GM12878 (cell line): Measurements from ENCODE around the gene SALL3. TPM values are rescaled to one million over a fixed set of nuclear protein-coding genes. Genes with fewer than 3 reads are reported as not detected.

Source experiments
- ATAC-seq: fragments of 200-7000 bp; cut with Tn5 transposase; 3 replicates; pipeline ENCODE4 v1.9.1; 2020; ENCODE audit warnings: mild to moderate bottlenecking, moderate library complexity
- BruUV-seq: library from RNA; stranded (reverse); fragments of 400-500 nt; replicated peaks from 2 replicates; lab custom pipeline; 2021; lab: Mats Ljungman, UMichigan
- CTCF ChIA-PET: fragments of 300-600 bp; sonication (Branson Sonifier 250); formaldehyde crosslinking; extraction: SDS; loops from one replicate; lab custom pipeline; 2021; ENCODE audit warnings: inconsistent platforms; lab: Yijun Ruan, JAX
- POLR2A ChIA-PET: fragments of 350-600 bp; formaldehyde crosslinking; extraction: SDS; loops from one replicate; lab custom pipeline; 2021; ENCODE audit warnings: inconsistent platforms; lab: Charles Lee
- RAD21 ChIA-PET: fragments of 300-600 bp; sonication (Branson Sonifier 250); formaldehyde crosslinking; loops from one replicate; lab custom pipeline; 2023; ENCODE audit warnings: antibody characterized with exemption; ENCODE audit not compliant: unreplicated experiment; lab: Charles Lee
- SMC1A ChIA-PET: fragments of 300-600 bp; sonication (Branson Sonifier 250); formaldehyde crosslinking; loops from one replicate; lab custom pipeline; 2023; ENCODE audit not compliant: unreplicated experiment, uncharacterized antibody; lab: Charles Lee
- DNase-seq: peaks from one replicate; pipeline ENCODE4 v3.0.0-alpha.2; 2011; ENCODE audit warnings: low read depth, low spot score
- FAIRE-seq: peaks from 3 replicates; lab custom pipeline; 2011; peaks lifted over from hg19 to GRCh38; lab: Jason Lieb, UNC
- H2AFZ ChIP-seq: 2 replicates; pipeline ENCODE4 v1.6.0; 2011; ENCODE audit warnings: low read depth, low read length, control low read depth; ENCODE audit not compliant: control insufficient read depth
- H3K27ac ChIP-seq: 2 replicates; pipeline ENCODE4 v1.5.1; 2011; ENCODE audit warnings: control low read depth; ENCODE audit not compliant: control insufficient read depth, insufficient read depth
- H3K27me3 ChIP-seq, 2 experiments: replicated peaks in 1 of 2; 2 replicates each; pipeline versions ENCODE4 v1.6.0 to v1.6.1; 2011; ENCODE audit warnings: low read length in 1 of 2; ENCODE audit not compliant: control insufficient read depth in 2 of 2, insufficient read depth in 2 of 2
- H3K36me3 ChIP-seq, 2 experiments: 2 replicates each; pipeline ENCODE4 v1.5.1; 2011; ENCODE audit warnings: low read length in 1 of 2; ENCODE audit not compliant: control insufficient read depth in 2 of 2, insufficient read depth in 2 of 2
- H3K4me1 ChIP-seq: 2 replicates; pipeline ENCODE4 v1.6.1; 2011; ENCODE audit warnings: mild to moderate bottlenecking, low read length, moderate library complexity, mixed read lengths; ENCODE audit not compliant: control insufficient read depth, insufficient read depth
- H3K4me2 ChIP-seq: 2 replicates; pipeline ENCODE4 v1.6.0; 2011; ENCODE audit warnings: control low read depth; ENCODE audit not compliant: control insufficient read depth, insufficient read depth
- H3K4me3 ChIP-seq: fragments of 200-600 bp; sonication (generic); 2 replicates; pipeline ENCODE4 v1.5.1; 2016
- H3K79me2 ChIP-seq: 2 replicates; pipeline ENCODE4 v1.6.0; 2011; ENCODE audit warnings: low read length; ENCODE audit not compliant: control insufficient read depth, insufficient read depth
- H3K9ac ChIP-seq: 2 replicates; pipeline ENCODE4 v1.8.0; 2011; ENCODE audit warnings: low read length, control low read depth, mixed read lengths; ENCODE audit not compliant: control insufficient read depth, insufficient read depth
- H3K9me3 ChIP-seq: replicated peaks from 3 replicates; pipeline ENCODE4 v1.5.1; 2011; ENCODE audit warnings: mild to moderate bottlenecking, low read length; ENCODE audit not compliant: control insufficient read depth, insufficient read depth
- H4K20me1 ChIP-seq: 2 replicates; pipeline ENCODE4 v1.6.0; 2011; ENCODE audit not compliant: control insufficient read depth, insufficient read depth
- ATF7 ChIP-seq: fragments of 450-650 bp; IDR thresholded peaks from 2 replicates; pipeline ENCODE4 v1.6.1; 2016; ENCODE audit warnings: low read depth, mild to moderate bottlenecking
- BRCA1 ChIP-seq: IDR thresholded peaks from 2 replicates; pipeline ENCODE4 v1.6.1; 2011; ENCODE audit warnings: low read depth, low read length, improper control_type of control experiment
- CEBPZ ChIP-seq: fragments of 150-350 bp; IDR thresholded peaks from 2 replicates; pipeline ENCODE4 v1.6.1; 2016; ENCODE audit warnings: low read depth, low read length
- IRF4 ChIP-seq: IDR thresholded peaks from 2 replicates; pipeline ENCODE4 v1.6.1; 2011; ENCODE audit warnings: low read depth, low read length
- NRF1 ChIP-seq: conservative IDR thresholded peaks from 2 replicates; pipeline ENCODE4 v1.6.1; 2011; ENCODE audit warnings: mild to moderate bottlenecking, low read depth, low read length, improper control_type of control experiment
- RAD21 ChIP-seq: IDR thresholded peaks from 2 replicates; pipeline ENCODE4 v1.6.1; 2011; ENCODE audit warnings: mild to moderate bottlenecking, low read depth, low read length, moderate library complexity; ENCODE audit not compliant: insufficient read depth
- ZNF687 ChIP-seq: fragments of 450-650 bp; IDR thresholded peaks from 2 replicates; pipeline ENCODE4 v1.6.1; 2017; ENCODE audit warnings: mild to moderate bottlenecking, moderate library complexity
- WGBS: methylation state at CpG from one replicate; pipeline ENCODE4 v1.1.6; 2016; ENCODE audit warnings: low lambda C conversion rate; ENCODE audit not compliant: insufficient replicate concordance, insufficient coverage; ENCODE audit errors: missing lambda C conversion rate; 5-methylcytosine and 5-hydroxymethylcytosine counted together
- in situ Hi-C: fragments of 300-500 bp; cut with MboI; formaldehyde crosslinking; loops from 9 replicates; pipeline ENCODE4 v1.14.3; 2018; ENCODE audit warnings: mixed read lengths
- intact Hi-C: fragments of 100-400 bp; cut with micrococcal nuclease; formaldehyde crosslinking; loops from one replicate; pipeline ENCODE4 v1.14.2; 2022; ENCODE audit not compliant: unreplicated experiment
- polyA plus RNA-seq, 11 experiments: library from polyadenylated mRNA; depleted of rRNA in 4 of 11; unstranded in 6 of 11; stranded (reverse) in 5 of 11; fragments of >200 nt; fragmentation: Nextera tagmentation in 4 of 11; fragmentation: Illumina TruSeq in 1 of 11; extraction: Ambion mirVana in 4 of 11; extraction: Trizol in 1 of 11; gene quantifications; 1 replicate in 1 of 11; 2 replicates in 10 of 11; pipeline versions ENCODE4 v1.2.1 to v1.2.3, GENCODE V29; 2011 to 2016; ENCODE audit warnings: inconsistent platforms in 2 of 11, missing spikeins in 2 of 11, low read depth in 1 of 11
- total RNA-seq, 4 experiments: library from RNA; depleted of rRNA in 3 of 4; stranded (reverse); fragments of >200 nt in 3 of 4; fragmentation: Illumina TruSeq in 1 of 4; extraction: Trizol in 1 of 4; gene quantifications; 2 replicates each; pipeline versions ENCODE4 v1.2.1 to v1.2.3, GENCODE V29; 2013 to 2021
- TF ChIP-seq, protein P1 (sequence below): fragments of 450-650 bp; formaldehyde crosslinking; IDR thresholded peaks from 2 replicates; pipeline ENCODE4 v1.5.0; 2022; ENCODE audit warnings: mild to moderate bottlenecking, missing genetic modification characterization
- TF ChIP-seq, protein P2 (sequence below): fragments of 450-650 bp; IDR thresholded peaks from 2 replicates; pipeline ENCODE4 v1.6.1; 2017; ENCODE audit warnings: mild to moderate bottlenecking, low read depth, inconsistent platforms; ENCODE audit not compliant: poor library complexity, severe bottlenecking

The SALL3 gene
- total and polyA plus RNA-seq, 10 of the 15 experiments (the other 5 are each of a cell fraction or from before 2014, with no cell fraction given) = 0.01 to 0.10 (median 0.07) TPM; not detected in 7

GRCh38 chr18:78948707-78949106 is 30.9 kb upstream of the SALL3 start (continued):
- TF ChIP-seq ZNF687 = no peak
- no peak for TF ChIP-seq IRF4
- TF ChIP-seq RAD21 = no peak
- TF ChIP-seq, protein P1, sequence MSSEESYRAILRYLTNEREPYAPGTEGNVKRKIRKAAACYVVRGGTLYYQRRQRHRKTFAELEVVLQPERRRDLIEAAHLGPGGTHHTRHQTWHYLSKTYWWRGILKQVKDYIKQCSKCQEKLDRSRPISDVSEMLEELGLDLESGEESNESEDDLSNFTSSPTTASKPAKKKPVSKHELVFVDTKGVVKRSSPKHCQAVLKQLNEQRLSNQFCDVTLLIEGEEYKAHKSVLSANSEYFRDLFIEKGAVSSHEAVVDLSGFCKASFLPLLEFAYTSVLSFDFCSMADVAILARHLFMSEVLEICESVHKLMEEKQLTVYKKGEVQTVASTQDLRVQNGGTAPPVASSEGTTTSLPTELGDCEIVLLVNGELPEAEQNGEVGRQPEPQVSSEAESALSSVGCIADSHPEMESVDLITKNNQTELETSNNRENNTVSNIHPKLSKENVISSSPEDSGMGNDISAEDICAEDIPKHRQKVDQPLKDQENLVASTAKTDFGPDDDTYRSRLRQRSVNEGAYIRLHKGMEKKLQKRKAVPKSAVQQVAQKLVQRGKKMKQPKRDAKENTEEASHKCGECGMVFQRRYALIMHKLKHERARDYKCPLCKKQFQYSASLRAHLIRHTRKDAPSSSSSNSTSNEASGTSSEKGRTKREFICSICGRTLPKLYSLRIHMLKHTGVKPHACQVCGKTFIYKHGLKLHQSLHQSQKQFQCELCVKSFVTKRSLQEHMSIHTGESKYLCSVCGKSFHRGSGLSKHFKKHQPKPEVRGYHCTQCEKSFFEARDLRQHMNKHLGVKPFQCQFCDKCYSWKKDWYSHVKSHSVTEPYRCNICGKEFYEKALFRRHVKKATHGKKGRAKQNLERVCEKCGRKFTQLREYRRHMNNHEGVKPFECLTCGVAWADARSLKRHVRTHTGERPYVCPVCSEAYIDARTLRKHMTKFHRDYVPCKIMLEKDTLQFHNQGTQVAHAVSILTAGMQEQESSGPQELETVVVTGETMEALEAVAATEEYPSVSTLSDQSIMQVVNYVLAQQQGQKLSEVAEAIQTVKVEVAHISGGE = no peak
- TF ChIP-seq, all 136 proteins: peak for 0

DNA sequence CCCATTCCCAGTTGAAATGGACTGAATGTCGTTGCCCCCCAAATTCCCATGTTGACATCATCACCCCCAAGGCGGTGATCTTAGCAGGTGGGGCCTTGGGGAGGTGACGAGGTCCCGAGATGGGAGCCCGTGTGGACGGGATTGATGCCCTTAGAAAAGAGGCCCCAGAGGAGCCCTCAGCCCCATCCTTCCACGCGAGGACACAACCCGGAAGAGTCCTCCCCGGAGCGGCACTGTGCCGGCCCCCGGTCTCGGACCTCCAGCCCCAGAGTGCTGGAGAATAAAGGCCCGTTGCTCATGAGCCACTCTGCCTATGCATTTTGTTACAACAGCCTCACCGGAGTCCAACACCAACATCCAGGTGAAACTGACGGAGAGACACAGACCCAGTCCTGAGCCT is 30.4 kb upstream of the SALL3 start:
- H3K4me2 ChIP-seq = no peak overlapping the region
- CTCF ChIA-PET = no interaction called here
- in situ Hi-C loops (loop anchor here (10.0 kb wide), 1 partner anchor 64 kb away; no protein-coding TSS in a partner anchor), intact Hi-C loops (no loop called here)
- H3K4me1 ChIP-seq = no peaks in the 10 kb centered on the region
- H4K20me1 ChIP-seq = no peaks in the 10 kb centered on the region
- H3K36me3 ChIP-seq = no peaks in the 10 kb centered on the region
- DNase-seq = no peak
- WGBS = 30% methylated on average over 12 of the region's 17 CpGs
- H3K27ac ChIP-seq = no peak overlapping the region
- H3K9me3 ChIP-seq = no peaks in the 10 kb centered on the region; the same call in 2 of the 3 replicates
- H2AFZ ChIP-seq = no peak overlapping the region
- FAIRE-seq = no peak
- POLR2A ChIA-PET = no interaction called here
- SMC1A ChIA-PET = no interaction called here
- H3K27me3 ChIP-seq = no peaks in the 10 kb centered on the region
- no peak overlapping the region for H3K9ac ChIP-seq
- no peak overlapping the region for H3K4me3 ChIP-seq
- BruUV-seq = no TSS peak
- no peak for ATAC-seq
- H3K79me2 ChIP-seq = no peaks in the 10 kb centered on the region
- RAD21 ChIA-PET = no interaction called here
- TF ChIP-seq NRF1 = no peak
- TF ChIP-seq CEBPZ = no peak
- TF ChIP-seq, protein P2, sequence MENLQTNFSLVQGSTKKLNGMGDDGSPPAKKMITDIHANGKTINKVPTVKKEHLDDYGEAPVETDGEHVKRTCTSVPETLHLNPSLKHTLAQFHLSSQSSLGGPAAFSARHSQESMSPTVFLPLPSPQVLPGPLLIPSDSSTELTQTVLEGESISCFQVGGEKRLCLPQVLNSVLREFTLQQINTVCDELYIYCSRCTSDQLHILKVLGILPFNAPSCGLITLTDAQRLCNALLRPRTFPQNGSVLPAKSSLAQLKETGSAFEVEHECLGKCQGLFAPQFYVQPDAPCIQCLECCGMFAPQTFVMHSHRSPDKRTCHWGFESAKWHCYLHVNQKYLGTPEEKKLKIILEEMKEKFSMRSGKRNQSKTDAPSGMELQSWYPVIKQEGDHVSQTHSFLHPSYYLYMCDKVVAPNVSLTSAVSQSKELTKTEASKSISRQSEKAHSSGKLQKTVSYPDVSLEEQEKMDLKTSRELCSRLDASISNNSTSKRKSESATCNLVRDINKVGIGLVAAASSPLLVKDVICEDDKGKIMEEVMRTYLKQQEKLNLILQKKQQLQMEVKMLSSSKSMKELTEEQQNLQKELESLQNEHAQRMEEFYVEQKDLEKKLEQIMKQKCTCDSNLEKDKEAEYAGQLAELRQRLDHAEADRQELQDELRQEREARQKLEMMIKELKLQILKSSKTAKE = no peak
- no peak for TF ChIP-seq ATF7
- no peak for TF ChIP-seq BRCA1
